Measurements from ENCODE around the gene SLC9A8. TPM values are rescaled to one million over a fixed set of nuclear protein-coding genes. Genes with fewer than 3 reads are reported as not detected.

Gene SLC9A8
- total and polyA plus RNA-seq, 9 of the 15 experiments (the other 6 are each of a cell fraction or from before 2014, with no cell fraction given) = 0.56 to 9.7 (median 5.0) TPM

GRCh38 chr20:49824206-49824605 is 11.6 kb downstream of the SLC9A8 start (continued):
- no peak for TF ChIP-seq PRDM10 (IDR thresholded peaks at IDR 0.05; ENCODE audit: partially characterized antibody)
- TF ChIP-seq MEIS2 (IDR thresholded peaks at IDR 0.05; ENCODE audit: partially characterized antibody) = no peak
- no peak for TF ChIP-seq ZBTB11 (CRISPR knock-in tag; IDR thresholded peaks at IDR 0.05)

Data from K562 (cell line).